Mammary epithelial cell (primary cell): ENCODE data around the gene MYLK4.

Experiments
- EZH2 ChIP-seq: IDR thresholded peaks from 2 replicates; pipeline ENCODE4 v1.6.1; 2012; ENCODE audit warnings: low read length, inconsistent platforms, borderline replicate concordance
- TF ChIP-seq, protein P1 (sequence below), 2 donors: IDR thresholded peaks in 1 of 2; conservative IDR thresholded peaks in 1 of 2; 2 replicates each; pipeline ENCODE4 v1.5.1; 2011 to 2012; ENCODE audit warnings: inconsistent platforms in 2 of 2, low read length in 2 of 2, mild to moderate bottlenecking in 2 of 2, control low read depth in 1 of 2, low read depth in 1 of 2; ENCODE audit not compliant: insufficient read depth in 1 of 2; ENCODE audit errors: extremely low read depth in 1 of 2

- TF ChIP-seq, protein P1, sequence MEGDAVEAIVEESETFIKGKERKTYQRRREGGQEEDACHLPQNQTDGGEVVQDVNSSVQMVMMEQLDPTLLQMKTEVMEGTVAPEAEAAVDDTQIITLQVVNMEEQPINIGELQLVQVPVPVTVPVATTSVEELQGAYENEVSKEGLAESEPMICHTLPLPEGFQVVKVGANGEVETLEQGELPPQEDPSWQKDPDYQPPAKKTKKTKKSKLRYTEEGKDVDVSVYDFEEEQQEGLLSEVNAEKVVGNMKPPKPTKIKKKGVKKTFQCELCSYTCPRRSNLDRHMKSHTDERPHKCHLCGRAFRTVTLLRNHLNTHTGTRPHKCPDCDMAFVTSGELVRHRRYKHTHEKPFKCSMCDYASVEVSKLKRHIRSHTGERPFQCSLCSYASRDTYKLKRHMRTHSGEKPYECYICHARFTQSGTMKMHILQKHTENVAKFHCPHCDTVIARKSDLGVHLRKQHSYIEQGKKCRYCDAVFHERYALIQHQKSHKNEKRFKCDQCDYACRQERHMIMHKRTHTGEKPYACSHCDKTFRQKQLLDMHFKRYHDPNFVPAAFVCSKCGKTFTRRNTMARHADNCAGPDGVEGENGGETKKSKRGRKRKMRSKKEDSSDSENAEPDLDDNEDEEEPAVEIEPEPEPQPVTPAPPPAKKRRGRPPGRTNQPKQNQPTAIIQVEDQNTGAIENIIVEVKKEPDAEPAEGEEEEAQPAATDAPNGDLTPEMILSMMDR (conservative IDR thresholded peaks at IDR 0.05 in 1 of 2, IDR thresholded peaks at IDR 0.05 in 1 of 2; ENCODE audit: extremely low read depth in 1 of 2, insufficient read depth in 1 of 2, low read depth in 1 of 2, low read length in 2 of 2): no peak
- no peak for TF ChIP-seq EZH2
These were observed 15.4 kb upstream of the MYLK4 start for GRCh38 chr6:2765896-2766766.
